HepG2 (cell line): ENCODE results near the gene ARHGEF37.

ENCODE experiments used
- ESRRA ChIP-seq: sonication (generic); formaldehyde crosslinking; IDR thresholded peaks from 2 replicates; pipeline ENCODE4 v1.5.1; 2020; ENCODE audit warnings: mild to moderate bottlenecking, low read depth, missing genetic modification reagents
- FOSL2 ChIP-seq: sonication (generic); formaldehyde crosslinking; IDR thresholded peaks from 2 replicates; pipeline ENCODE4 v1.4.0; 2020; ENCODE audit warnings: missing genetic modification reagents
- MIER2 ChIP-seq: IDR thresholded peaks from 2 replicates; pipeline ENCODE4 v1.6.1; 2016; ENCODE audit warnings: missing biosample characterization, missing genetic modification reagents
- MTA1 ChIP-seq: sonication (generic); formaldehyde crosslinking; IDR thresholded peaks from 2 replicates; pipeline ENCODE4 v1.4.0; 2020; ENCODE audit warnings: missing genetic modification reagents, mild to moderate bottlenecking, borderline replicate concordance
- NFYB ChIP-seq: sonication (generic); formaldehyde crosslinking; IDR thresholded peaks from 2 replicates; pipeline ENCODE4 v1.4.0; 2020; ENCODE audit warnings: missing genetic modification reagents
- POLR2A ChIP-seq, 2 experiments: IDR thresholded peaks; 2 replicates each; pipeline ENCODE4 v1.6.1; 2011; ENCODE audit warnings: low read depth in 2 of 2, low read length in 2 of 2, mild to moderate bottlenecking in 1 of 2, moderate library complexity in 1 of 2; ENCODE audit not compliant: insufficient read depth in 1 of 2
- POLR2AphosphoS2 ChIP-seq: IDR thresholded peaks from 2 replicates; pipeline ENCODE4 v1.6.1; 2011; ENCODE audit warnings: low read depth, low read length, improper control_type of control experiment
- SIX1 ChIP-seq: sonication (generic); formaldehyde crosslinking; IDR thresholded peaks from 2 replicates; pipeline ENCODE4 v1.4.0; 2020; ENCODE audit warnings: missing genetic modification reagents, borderline replicate concordance
- WIZ ChIP-seq: sonication (generic); formaldehyde crosslinking; IDR thresholded peaks from 2 replicates; pipeline ENCODE4 v1.5.1; 2020; ENCODE audit warnings: mild to moderate bottlenecking, missing genetic modification reagents
- ZNF138 ChIP-seq: sonication (generic); formaldehyde crosslinking; IDR thresholded peaks from 2 replicates; pipeline ENCODE4 v1.5.0; 2020; ENCODE audit warnings: mild to moderate bottlenecking, low read depth, missing genetic modification reagents
- ZNF776 ChIP-seq: sonication (generic); formaldehyde crosslinking; IDR thresholded peaks from 2 replicates; pipeline ENCODE4 v1.4.0; 2020; ENCODE audit warnings: mild to moderate bottlenecking, missing genetic modification reagents

GRCh38 chr5:149552553-149553160, 28.6 kb upstream of the ARHGEF37 start:
- TF ChIP-seq POLR2AphosphoS2: no peak
- no peak for TF ChIP-seq MTA1
- no peak for TF ChIP-seq ZNF138 (CRISPR knock-in tag)
- TF ChIP-seq ZNF776 (CRISPR knock-in tag): no peak
- no peak for TF ChIP-seq POLR2A (IDR thresholded peaks at IDR 0.05; ENCODE audit: insufficient read depth in 1 of 2, low read depth in 2 of 2, low read length in 2 of 2)
- no peak for TF ChIP-seq WIZ
- no peak for TF ChIP-seq NFYB
- no peak for TF ChIP-seq FOSL2
- no peak for TF ChIP-seq SIX1 (CRISPR knock-in tag)
- TF ChIP-seq ESRRA: no peak
- TF ChIP-seq MIER2 (CRISPR knock-in tag): no peak
